ENCODE measurements around the gene FNDC3B. TPM values are rescaled to one million over a fixed set of nuclear protein-coding genes. Genes with fewer than 3 reads are reported as not detected.

FNDC3B gene
- total RNA-seq, 4 donors from 2014 or later: 49.7 to 188 (median 165) TPM

DNA sequence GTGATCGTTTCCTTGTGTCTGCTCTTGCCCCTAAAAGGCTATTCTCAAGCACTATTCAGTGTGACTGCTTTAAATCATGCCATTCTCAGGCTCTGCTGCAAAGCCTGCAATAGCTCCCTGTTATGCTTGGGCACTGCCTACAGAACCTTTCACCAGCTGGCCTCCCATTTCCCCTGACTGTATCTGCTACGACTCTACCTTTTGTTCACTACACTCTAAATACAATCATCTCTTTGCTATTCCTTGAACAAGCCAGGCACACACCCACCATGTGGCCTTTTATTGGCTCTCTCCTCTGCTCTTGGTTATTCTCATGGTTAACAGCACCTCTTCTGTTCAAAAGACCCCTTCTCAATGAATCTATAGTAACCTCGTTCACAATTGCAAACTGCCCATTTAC, 29.6 kb upstream of the FNDC3B start:
- Histone ChIP-seq H3K9me3 (no peaks in the 10 kb centered on the region), H3K36me3 (no peaks in the 10 kb centered on the region), H3K4me1 (no peaks in the 10 kb centered on the region), H3K27ac (no peak overlapping the region), H3K27me3 (no peaks in the 10 kb centered on the region), H3K4me3 (no peak overlapping the region)
- no peak for DNase-seq
- intact Hi-C loops (cut with DNase I; ENCODE audit: low total_unique reads): no loop called here
- TF ChIP-seq CTCF (IDR thresholded peaks at IDR 0.05) (no peak), POLR2A (IDR thresholded peaks at IDR 0.05) (no peak)

DNA sequence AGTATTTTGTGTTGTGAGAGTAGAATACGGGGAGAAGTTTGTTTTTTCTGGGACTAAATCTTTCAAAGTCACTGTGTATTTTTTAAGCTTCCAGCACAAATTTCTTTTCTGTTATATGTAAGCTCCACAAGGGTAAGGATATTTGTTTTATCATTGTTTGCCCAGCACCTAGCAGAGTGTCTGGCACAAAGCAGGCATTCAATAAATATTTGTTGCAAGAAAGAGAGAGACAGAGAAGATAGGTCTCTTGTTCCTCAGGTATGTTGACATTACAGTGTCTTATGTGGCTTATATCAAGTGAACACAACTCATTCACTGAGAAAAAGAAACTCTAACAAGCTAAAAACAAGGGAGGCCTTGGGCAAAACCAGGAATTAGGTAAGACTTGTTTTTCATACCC, 26.6 kb upstream of the FNDC3B start:
- no peak overlapping the region for H3K27ac ChIP-seq
- intact Hi-C loops (cut with DNase I; ENCODE audit: low total_unique reads): no loop called here
- H3K36me3 ChIP-seq: no peaks in the 10 kb centered on the region
- no peak overlapping the region for H3K4me3 ChIP-seq
- TF ChIP-seq POLR2A (IDR thresholded peaks at IDR 0.05) (no peak), CTCF (IDR thresholded peaks at IDR 0.05) (no peak)
- no peaks in the 10 kb centered on the region for H3K4me1 ChIP-seq
- DNase-seq: no peak
- no peaks in the 10 kb centered on the region for H3K9me3 ChIP-seq
- H3K27me3 ChIP-seq: no peaks in the 10 kb centered on the region

DNA sequence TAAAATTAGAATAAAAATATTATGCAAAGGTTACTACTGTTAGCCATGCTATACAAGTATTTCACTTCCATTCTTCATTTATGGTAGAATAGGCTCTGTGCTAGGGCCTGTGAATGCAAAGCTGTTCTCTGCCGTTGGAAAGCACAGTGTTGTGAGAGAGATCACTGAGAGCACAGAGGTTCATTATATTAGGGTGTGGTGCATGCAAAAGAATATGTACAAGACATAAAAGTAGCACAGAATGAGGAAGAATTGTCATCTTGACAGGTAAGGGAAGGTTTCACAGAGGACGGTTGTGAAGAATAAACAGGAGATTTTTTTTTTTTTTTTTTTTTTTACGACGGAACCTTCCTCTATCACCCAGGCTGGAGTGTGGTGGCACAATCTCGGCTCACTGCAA, 25.2 kb upstream of the FNDC3B start:
- no peaks in the 10 kb centered on the region for H3K9me3 ChIP-seq
- intact Hi-C loops (cut with DNase I; ENCODE audit: low total_unique reads): no loop called here
- no peaks in the 10 kb centered on the region for H3K4me1 ChIP-seq
- H3K36me3 ChIP-seq: no peaks in the 10 kb centered on the region
- no peaks in the 10 kb centered on the region for H3K27me3 ChIP-seq
- no peak overlapping the region for H3K4me3 ChIP-seq
- DNase-seq: no peak
- no peak overlapping the region for H3K27ac ChIP-seq
- TF ChIP-seq CTCF (IDR thresholded peaks at IDR 0.05) (no peak), POLR2A (IDR thresholded peaks at IDR 0.05) (no peak)

DNA sequence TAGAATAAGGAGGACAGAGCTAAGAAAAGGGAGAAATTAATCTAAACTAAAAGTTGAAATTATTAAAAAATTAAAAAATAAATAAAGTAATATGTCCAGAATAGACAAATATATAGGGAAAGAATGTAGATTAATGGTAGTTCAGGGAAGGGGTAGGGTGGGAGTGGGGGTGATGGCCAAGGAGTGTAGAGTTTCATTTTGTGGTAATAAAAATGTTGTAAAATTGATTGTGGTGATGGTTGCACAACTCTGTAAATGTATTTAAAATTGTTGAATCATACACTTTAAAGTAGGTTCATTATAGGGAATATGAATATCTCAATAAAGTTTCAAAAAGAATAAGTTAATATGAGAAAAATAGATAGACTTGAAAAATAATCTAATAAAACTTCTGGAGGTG, 21.0 kb upstream of the FNDC3B start:
- TF ChIP-seq POLR2A (IDR thresholded peaks at IDR 0.05): no peak
- no peak for TF ChIP-seq CTCF (IDR thresholded peaks at IDR 0.05)
- DNase-seq: no peak
- Histone ChIP-seq H3K27me3 (no peaks in the 10 kb centered on the region), H3K36me3 (no peaks in the 10 kb centered on the region), H3K27ac (no peak overlapping the region), H3K4me1 (no peaks in the 10 kb centered on the region), H3K9me3 (no peaks in the 10 kb centered on the region), H3K4me3 (no peak overlapping the region)
- intact Hi-C loops (cut with DNase I; ENCODE audit: low total_unique reads): no loop called here

DNA sequence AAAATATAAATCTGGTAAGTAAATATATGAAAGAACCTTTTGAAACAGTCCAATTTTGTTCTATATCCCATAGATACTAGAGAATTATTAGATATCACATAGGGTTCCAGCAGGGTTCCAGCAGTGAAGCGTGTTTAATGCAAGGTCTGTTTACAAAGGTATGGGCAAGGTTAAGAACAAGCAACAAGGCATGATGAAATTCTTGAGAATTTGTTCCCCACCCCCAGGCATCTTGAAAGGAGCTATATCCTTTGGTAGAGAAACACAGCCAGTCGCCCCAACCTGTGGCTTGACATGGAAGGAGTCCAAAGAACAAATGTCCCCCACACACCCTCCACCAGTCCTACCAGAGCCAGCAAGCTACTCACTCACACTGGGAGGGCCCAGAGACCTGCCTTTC, 18.6 kb upstream of the FNDC3B start:
- H3K36me3 ChIP-seq: no peaks in the 10 kb centered on the region
- H3K27me3 ChIP-seq: no peaks in the 10 kb centered on the region
- TF ChIP-seq POLR2A (IDR thresholded peaks at IDR 0.05) (no peak), CTCF (IDR thresholded peaks at IDR 0.05) (no peak)
- no peaks in the 10 kb centered on the region for H3K4me1 ChIP-seq
- no peak overlapping the region for H3K27ac ChIP-seq
- DNase-seq: no peak
- no peaks in the 10 kb centered on the region for H3K9me3 ChIP-seq
- H3K4me3 ChIP-seq: no peak overlapping the region
- intact Hi-C loops (cut with DNase I; ENCODE audit: low total_unique reads): no loop called here
